Panc1 (cell line): Measurements from ENCODE around the gene FEM1B. TPM values are rescaled to one million over a fixed set of nuclear protein-coding genes. Genes with fewer than 3 reads are reported as not detected.

Source experiments
- ATAC-seq: fragments of 200-7000 bp; cut with Tn5 transposase; 2 replicates; pipeline ENCODE4 v1.9.1; 2020; ENCODE audit warnings: mild to moderate bottlenecking, moderate library complexity
- BruUV-seq: library from RNA; stranded (reverse); fragments of 400-500 nt; replicated peaks from 2 replicates; lab custom pipeline; 2021; lab: Mats Ljungman, UMichigan
- CTCF ChIA-PET: fragments of 300-600 bp; sonication (Branson Sonifier 250); formaldehyde crosslinking; loops from one replicate; lab custom pipeline; 2022; ENCODE audit warnings: antibody characterized with exemption; lab: Charles Lee
- POLR2A ChIA-PET: fragments of 300-600 bp; sonication (Branson Sonifier 250); formaldehyde crosslinking; loops from one replicate; lab custom pipeline; 2022; ENCODE audit warnings: antibody characterized with exemption; lab: Charles Lee
- DNase-seq: peaks from one replicate; pipeline ENCODE4 v3.0.0-alpha.2; 2010; ENCODE audit warnings: low read depth, low spot score
- H3K27ac ChIP-seq: 2 replicates; pipeline ENCODE4 v1.5.1; 2011; ENCODE audit warnings: mild to moderate bottlenecking, low read length, inconsistent platforms
- H3K27me3 ChIP-seq: fragments of 200-500 bp; sonication (Bioruptor generic); 2 replicates; pipeline ENCODE4 v1.6.0; 2014; ENCODE audit warnings: low read length, inconsistent platforms; ENCODE audit not compliant: control insufficient read depth, insufficient read depth
- H3K36me3 ChIP-seq: fragments of 200-500 bp; sonication (Bioruptor generic); 2 replicates; pipeline ENCODE4 v1.5.1; 2014; ENCODE audit warnings: inconsistent platforms, mild to moderate bottlenecking, low read length, moderate library complexity; ENCODE audit not compliant: control insufficient read depth, insufficient read depth
- H3K4me1 ChIP-seq: 2 replicates; pipeline ENCODE4 v1.5.1; 2011; ENCODE audit warnings: inconsistent platforms, mild to moderate bottlenecking, low read length, moderate library complexity; ENCODE audit not compliant: control insufficient read depth, insufficient read depth
- H3K4me3 ChIP-seq, 2 experiments: 2 replicates each; pipeline ENCODE4 v1.5.1; 2011 to 2012; ENCODE audit warnings: low read depth in 2 of 2, low read length in 2 of 2, mild to moderate bottlenecking in 2 of 2, inconsistent platforms in 1 of 2, moderate library complexity in 1 of 2
- H3K9me3 ChIP-seq: fragments of 200-500 bp; sonication (Bioruptor generic); 2 replicates; pipeline ENCODE4 v1.5.1; 2014; ENCODE audit warnings: low read depth, mild to moderate bottlenecking, inconsistent platforms, low read length, moderate library complexity; ENCODE audit not compliant: control insufficient read depth, insufficient read depth
- POLR2AphosphoS5 ChIP-seq: IDR thresholded peaks from 2 replicates; pipeline ENCODE4 v1.6.1; 2012; ENCODE audit warnings: mild to moderate bottlenecking, low read depth, low read length, moderate library complexity
- SIN3A ChIP-seq: IDR thresholded peaks from 2 replicates; pipeline ENCODE4 v1.6.1; 2012; ENCODE audit warnings: low read depth, mild to moderate bottlenecking, low read length, moderate library complexity, borderline replicate concordance; ENCODE audit not compliant: insufficient read depth
- TCF7L2 ChIP-seq: IDR thresholded peaks from 2 replicates; pipeline ENCODE4 v1.6.1; 2011; ENCODE audit warnings: mild to moderate bottlenecking, low read depth, low read length, inconsistent platforms
- in situ Hi-C: cut with HindIII; loops from 2 replicates; pipeline ENCODE4 v1.10.0; 2016; ENCODE audit warnings: low sequenced_read_pairs, low pct_unique_long_range_greater_than_20kb
- intact Hi-C: fragments of 100-400 bp; cut with micrococcal nuclease; formaldehyde crosslinking; loops from one replicate; pipeline ENCODE4 v1.10.0; 2022; ENCODE audit not compliant: unreplicated experiment
- total RNA-seq: library from RNA; stranded (reverse); gene quantifications from one replicate; pipeline ENCODE4 v1.2.1, GENCODE V29; 2021; ENCODE audit not compliant: unreplicated experiment
- TF ChIP-seq, protein P1 (sequence below): fragments of 450-650 bp; IDR thresholded peaks from 2 replicates; pipeline ENCODE4 v1.5.1; 2017; ENCODE audit warnings: mild to moderate bottlenecking
- TF ChIP-seq, protein P2 (sequence below), 2 experiments: IDR thresholded peaks; 2 replicates each; pipeline ENCODE4 v1.6.1; 2011 to 2012; ENCODE audit warnings: low read depth in 2 of 2, control low read depth in 1 of 2, low read length in 1 of 2, mild to moderate bottlenecking in 1 of 2, moderate library complexity in 1 of 2; ENCODE audit not compliant: insufficient read depth in 1 of 2

Gene FEM1B
- total RNA-seq, 1 experiment from 2014 or later: 34.8 TPM

DNA sequence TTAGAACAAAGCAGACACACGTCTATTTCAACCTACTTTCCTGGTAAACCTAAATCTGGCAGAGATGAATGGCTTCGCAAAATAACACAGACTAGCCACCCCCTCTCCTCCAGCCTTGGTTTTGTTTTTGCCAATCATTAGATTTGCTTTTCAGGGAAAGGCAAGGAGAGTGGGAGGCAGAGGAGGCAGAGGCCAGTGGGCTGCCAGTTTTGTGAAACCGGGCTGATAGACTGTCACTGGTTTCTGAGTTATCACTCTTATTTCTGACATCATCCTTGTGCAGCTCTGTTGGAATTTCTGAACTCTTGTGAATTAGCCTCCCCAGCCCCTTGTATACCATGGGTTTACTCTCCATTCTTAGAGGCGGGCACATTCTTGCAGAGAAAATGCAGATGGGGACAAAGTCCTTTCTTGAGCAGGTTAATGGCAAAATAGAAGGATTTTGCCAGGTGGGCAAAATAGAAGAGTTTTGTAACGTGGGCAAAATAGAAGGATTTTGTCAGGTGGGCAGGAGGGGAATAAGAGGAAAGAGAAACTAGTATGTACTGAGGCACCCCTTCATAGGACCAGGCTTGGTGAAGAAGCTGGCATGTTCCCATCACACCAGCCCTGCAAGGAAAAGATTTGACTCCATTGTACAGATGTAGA is 3.2 kb upstream of the FEM1B start:
- TF ChIP-seq TCF7L2 (no peak), SIN3A (no peak)
- TF ChIP-seq, protein P1, sequence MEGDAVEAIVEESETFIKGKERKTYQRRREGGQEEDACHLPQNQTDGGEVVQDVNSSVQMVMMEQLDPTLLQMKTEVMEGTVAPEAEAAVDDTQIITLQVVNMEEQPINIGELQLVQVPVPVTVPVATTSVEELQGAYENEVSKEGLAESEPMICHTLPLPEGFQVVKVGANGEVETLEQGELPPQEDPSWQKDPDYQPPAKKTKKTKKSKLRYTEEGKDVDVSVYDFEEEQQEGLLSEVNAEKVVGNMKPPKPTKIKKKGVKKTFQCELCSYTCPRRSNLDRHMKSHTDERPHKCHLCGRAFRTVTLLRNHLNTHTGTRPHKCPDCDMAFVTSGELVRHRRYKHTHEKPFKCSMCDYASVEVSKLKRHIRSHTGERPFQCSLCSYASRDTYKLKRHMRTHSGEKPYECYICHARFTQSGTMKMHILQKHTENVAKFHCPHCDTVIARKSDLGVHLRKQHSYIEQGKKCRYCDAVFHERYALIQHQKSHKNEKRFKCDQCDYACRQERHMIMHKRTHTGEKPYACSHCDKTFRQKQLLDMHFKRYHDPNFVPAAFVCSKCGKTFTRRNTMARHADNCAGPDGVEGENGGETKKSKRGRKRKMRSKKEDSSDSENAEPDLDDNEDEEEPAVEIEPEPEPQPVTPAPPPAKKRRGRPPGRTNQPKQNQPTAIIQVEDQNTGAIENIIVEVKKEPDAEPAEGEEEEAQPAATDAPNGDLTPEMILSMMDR: no peak
- H3K4me3 ChIP-seq: no peak overlapping the region
- no TSS peak for BruUV-seq
- no peak for ATAC-seq
- no peak for DNase-seq
- H3K9me3 ChIP-seq: no peaks in the 10 kb centered on the region
- peaks cover 18% of the 10 kb centered on the region for H3K4me1 ChIP-seq
- ChIA-PET CTCF (no interaction called here), POLR2A (no interaction called here)
- peaks cover 6% of the 10 kb centered on the region; the same call in 1 of the 2 replicates for H3K36me3 ChIP-seq
- in situ Hi-C loops: no loop called here
- intact Hi-C loops: no loop called here
- H3K27me3 ChIP-seq: no peaks in the 10 kb centered on the region
- no peak overlapping the region for H3K27ac ChIP-seq

DNA sequence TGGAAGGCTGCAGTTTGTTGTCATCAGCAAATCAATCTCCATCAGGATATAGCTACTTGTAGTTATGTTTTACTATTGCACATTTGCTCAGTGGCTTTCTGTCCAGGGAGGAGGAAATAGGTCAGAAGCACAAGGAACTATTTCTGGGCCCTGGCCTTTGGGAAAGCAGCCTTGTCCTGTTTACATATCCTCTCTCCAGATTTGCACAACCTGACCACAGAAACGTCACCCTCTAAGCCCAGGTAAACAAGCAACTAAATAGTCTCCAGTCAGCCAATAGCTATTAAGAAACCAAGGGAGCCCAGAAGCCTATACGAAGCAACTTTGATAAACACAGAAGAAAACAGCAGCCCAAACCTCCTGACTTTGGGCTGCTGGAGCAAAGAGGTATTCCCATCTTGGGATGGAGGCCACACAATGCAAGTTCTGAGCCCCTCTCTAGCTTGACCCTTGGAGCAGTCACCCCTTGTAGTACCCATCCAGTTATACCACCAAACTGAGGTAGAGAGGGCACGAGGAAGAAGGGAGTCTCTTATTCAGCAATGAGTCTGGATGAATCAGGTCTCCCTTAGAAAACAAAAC is 2.3 kb upstream of the FEM1B start:
- POLR2A ChIA-PET: interaction anchor here (0.6 kb wide), 1 partner anchor 34 kb away, joined by 4 read pairs; no protein-coding TSS in a partner anchor
- H3K36me3 ChIP-seq: peaks cover 6% of the 10 kb centered on the region; the same call in 1 of the 2 replicates
- in situ Hi-C loops (no loop called here), intact Hi-C loops (no loop called here)
- TF ChIP-seq POLR2AphosphoS5 (no peak), TCF7L2 (no peak), SIN3A (no peak)
- TF ChIP-seq, protein P1: no peak
- TF ChIP-seq, protein P2, sequence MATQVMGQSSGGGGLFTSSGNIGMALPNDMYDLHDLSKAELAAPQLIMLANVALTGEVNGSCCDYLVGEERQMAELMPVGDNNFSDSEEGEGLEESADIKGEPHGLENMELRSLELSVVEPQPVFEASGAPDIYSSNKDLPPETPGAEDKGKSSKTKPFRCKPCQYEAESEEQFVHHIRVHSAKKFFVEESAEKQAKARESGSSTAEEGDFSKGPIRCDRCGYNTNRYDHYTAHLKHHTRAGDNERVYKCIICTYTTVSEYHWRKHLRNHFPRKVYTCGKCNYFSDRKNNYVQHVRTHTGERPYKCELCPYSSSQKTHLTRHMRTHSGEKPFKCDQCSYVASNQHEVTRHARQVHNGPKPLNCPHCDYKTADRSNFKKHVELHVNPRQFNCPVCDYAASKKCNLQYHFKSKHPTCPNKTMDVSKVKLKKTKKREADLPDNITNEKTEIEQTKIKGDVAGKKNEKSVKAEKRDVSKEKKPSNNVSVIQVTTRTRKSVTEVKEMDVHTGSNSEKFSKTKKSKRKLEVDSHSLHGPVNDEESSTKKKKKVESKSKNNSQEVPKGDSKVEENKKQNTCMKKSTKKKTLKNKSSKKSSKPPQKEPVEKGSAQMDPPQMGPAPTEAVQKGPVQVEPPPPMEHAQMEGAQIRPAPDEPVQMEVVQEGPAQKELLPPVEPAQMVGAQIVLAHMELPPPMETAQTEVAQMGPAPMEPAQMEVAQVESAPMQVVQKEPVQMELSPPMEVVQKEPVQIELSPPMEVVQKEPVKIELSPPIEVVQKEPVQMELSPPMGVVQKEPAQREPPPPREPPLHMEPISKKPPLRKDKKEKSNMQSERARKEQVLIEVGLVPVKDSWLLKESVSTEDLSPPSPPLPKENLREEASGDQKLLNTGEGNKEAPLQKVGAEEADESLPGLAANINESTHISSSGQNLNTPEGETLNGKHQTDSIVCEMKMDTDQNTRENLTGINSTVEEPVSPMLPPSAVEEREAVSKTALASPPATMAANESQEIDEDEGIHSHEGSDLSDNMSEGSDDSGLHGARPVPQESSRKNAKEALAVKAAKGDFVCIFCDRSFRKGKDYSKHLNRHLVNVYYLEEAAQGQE (IDR thresholded peaks at IDR 0.05; ENCODE audit: insufficient read depth in 1 of 2, low read depth in 2 of 2, low read length in 1 of 2): no peak
- H3K4me1 ChIP-seq: peaks cover 24% of the 10 kb centered on the region
- no peaks in the 10 kb centered on the region for H3K9me3 ChIP-seq
- no peak overlapping the region for H3K4me3 ChIP-seq
- ATAC-seq (no peak), DNase-seq (no peak)
- BruUV-seq: no TSS peak
- H3K27ac ChIP-seq: no peak overlapping the region
- CTCF ChIA-PET: no interaction called here
- H3K27me3 ChIP-seq: no peaks in the 10 kb centered on the region
